Endodermal cell (in vitro differentiated cells): ENCODE data around the gene RS1. TPM values are rescaled to one million over a fixed set of nuclear protein-coding genes. Genes with fewer than 3 reads are reported as not detected.

Experiments used
- DNase-seq: peaks from one replicate; pipeline ENCODE4 v3.0.0-alpha.2; 2017
- H3K27ac ChIP-seq: 2 replicates; pipeline ENCODE4 v1.5.1; 2013; ENCODE audit warnings: mild to moderate bottlenecking, low read depth, low read length, moderate library complexity
- H3K27me3 ChIP-seq: 2 replicates; pipeline ENCODE4 v1.6.1; 2013; ENCODE audit warnings: mild to moderate bottlenecking, low read length, moderate library complexity; ENCODE audit not compliant: insufficient read depth, control insufficient read depth, poor library complexity, severe bottlenecking
- H3K36me3 ChIP-seq: 2 replicates; pipeline ENCODE4 v1.7.0; 2013; ENCODE audit warnings: mild to moderate bottlenecking, low read length, moderate library complexity; ENCODE audit not compliant: control insufficient read depth, insufficient read depth
- H3K4me1 ChIP-seq: one replicate; pipeline ENCODE4 v1.7.0; 2013; ENCODE audit warnings: low read length; ENCODE audit not compliant: control insufficient read depth, insufficient read depth
- H3K4me3 ChIP-seq: 2 replicates; pipeline ENCODE4 v1.5.1; 2013; ENCODE audit warnings: mild to moderate bottlenecking, low read length, moderate library complexity
- H3K9ac ChIP-seq: 2 replicates; pipeline ENCODE4 v1.6.1; 2013; ENCODE audit warnings: mild to moderate bottlenecking, low read length, moderate library complexity; ENCODE audit not compliant: poor library complexity, severe bottlenecking; ENCODE audit errors: extremely low read depth
- H3K9me3 ChIP-seq: 2 replicates; pipeline ENCODE4 v1.6.1; 2013; ENCODE audit warnings: mild to moderate bottlenecking, low read length, moderate library complexity; ENCODE audit not compliant: control insufficient read depth
- H3K27ac Mint-ChIP-seq: 2 replicates; pipeline ENCODE4 v1.8.0; 2020; ENCODE audit warnings: mixed read lengths
- H3K27me3 Mint-ChIP-seq: 2 replicates; pipeline ENCODE4 v1.8.0; 2021; ENCODE audit warnings: mild to moderate bottlenecking, mixed read lengths; ENCODE audit not compliant: insufficient read depth
- H3K36me3 Mint-ChIP-seq: 2 replicates; pipeline ENCODE4 v1.8.0; 2020; ENCODE audit warnings: low read depth, mixed read lengths
- H3K4me1 Mint-ChIP-seq: 2 replicates; pipeline ENCODE4 v1.8.0; 2020; ENCODE audit warnings: mixed read lengths
- H3K4me3 Mint-ChIP-seq: 2 replicates; pipeline ENCODE4 v1.8.0; 2020; ENCODE audit warnings: mild to moderate bottlenecking, moderate library complexity, mixed read lengths
- H3K9me3 Mint-ChIP-seq: 2 replicates; pipeline ENCODE4 v1.8.0; 2020; ENCODE audit warnings: mild to moderate bottlenecking, mixed read lengths
- WGBS, 2 experiments: methylation state at CpG; one replicate each; pipeline versions ENCODE4 v1.1.5 to v1.1.7; 2013; ENCODE audit warnings: missing lambda C conversion rate in 2 of 2, mixed read lengths in 1 of 2; ENCODE audit not compliant: insufficient coverage in 1 of 2, insufficient read length in 1 of 2; 5-methylcytosine and 5-hydroxymethylcytosine counted together
- total RNA-seq, 2 donors: library from RNA; stranded (reverse); fragmentation: NEBNext Ultra II Directional in 1 of 2; extraction: Animal tissue kit (Norgen Biotek cat#: 25700) in 1 of 2; gene quantifications; 2 replicates in 1 of 2; 3 replicates in 1 of 2; pipeline ENCODE4 v1.2.1, GENCODE V29; 2021
- TF ChIP-seq, protein P1 (sequence below): fragments of 200-600 bp; sonication (generic); conservative IDR thresholded peaks from 2 replicates; pipeline ENCODE4 v1.5.0; 2021; ENCODE audit warnings: antibody characterized with exemption, mild to moderate bottlenecking

RS1 gene
- total RNA-seq, 2 donors from 2014 or later = not detected

DNA sequence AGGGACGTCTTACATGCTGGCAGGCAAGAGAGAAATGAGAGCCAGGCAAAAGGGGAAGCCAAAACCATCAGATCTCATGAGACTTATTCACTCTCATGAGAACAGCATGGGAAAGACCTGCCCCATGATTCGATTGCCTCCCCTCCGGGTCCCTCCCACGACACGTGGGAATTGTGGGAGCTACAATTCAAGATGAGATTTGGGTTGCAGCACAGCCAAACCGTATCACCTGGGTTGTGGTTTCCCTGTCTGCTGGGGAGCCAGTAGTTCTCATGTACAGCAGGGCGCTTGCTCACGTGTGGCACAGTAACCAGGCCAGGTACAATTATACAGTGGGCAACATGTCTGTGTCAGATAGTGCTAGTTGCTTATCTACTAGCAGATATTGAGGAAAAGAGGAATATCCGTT lies 11.1 kb upstream of the RS1 start:
- DNase-seq = no peak
- no peak overlapping the region for H3K4me3 ChIP-seq
- TF ChIP-seq, protein P1, sequence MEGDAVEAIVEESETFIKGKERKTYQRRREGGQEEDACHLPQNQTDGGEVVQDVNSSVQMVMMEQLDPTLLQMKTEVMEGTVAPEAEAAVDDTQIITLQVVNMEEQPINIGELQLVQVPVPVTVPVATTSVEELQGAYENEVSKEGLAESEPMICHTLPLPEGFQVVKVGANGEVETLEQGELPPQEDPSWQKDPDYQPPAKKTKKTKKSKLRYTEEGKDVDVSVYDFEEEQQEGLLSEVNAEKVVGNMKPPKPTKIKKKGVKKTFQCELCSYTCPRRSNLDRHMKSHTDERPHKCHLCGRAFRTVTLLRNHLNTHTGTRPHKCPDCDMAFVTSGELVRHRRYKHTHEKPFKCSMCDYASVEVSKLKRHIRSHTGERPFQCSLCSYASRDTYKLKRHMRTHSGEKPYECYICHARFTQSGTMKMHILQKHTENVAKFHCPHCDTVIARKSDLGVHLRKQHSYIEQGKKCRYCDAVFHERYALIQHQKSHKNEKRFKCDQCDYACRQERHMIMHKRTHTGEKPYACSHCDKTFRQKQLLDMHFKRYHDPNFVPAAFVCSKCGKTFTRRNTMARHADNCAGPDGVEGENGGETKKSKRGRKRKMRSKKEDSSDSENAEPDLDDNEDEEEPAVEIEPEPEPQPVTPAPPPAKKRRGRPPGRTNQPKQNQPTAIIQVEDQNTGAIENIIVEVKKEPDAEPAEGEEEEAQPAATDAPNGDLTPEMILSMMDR = no peak
- Mint-ChIP-seq H3K27ac (no peak overlapping the region), H3K36me3 (no peaks in the 10 kb centered on the region), H3K4me1 (no peaks in the 10 kb centered on the region), H3K4me3 (no peak overlapping the region), H3K27me3 (no peaks in the 10 kb centered on the region), H3K9me3 (peaks cover 51% of the 10 kb centered on the region)
- H3K27me3 ChIP-seq = no peaks in the 10 kb centered on the region
- no peaks in the 10 kb centered on the region for H3K4me1 ChIP-seq
- no peaks in the 10 kb centered on the region for H3K36me3 ChIP-seq
- no peaks in the 10 kb centered on the region for H3K9me3 ChIP-seq
- no peak overlapping the region for H3K27ac ChIP-seq
- WGBS, 2 experiments = 91% methylated on average over 8 of the region's 9 CpGs; no CpG with 5 or more reads in 1 of the 2 experiments
- no peak overlapping the region for H3K9ac ChIP-seq

DNA sequence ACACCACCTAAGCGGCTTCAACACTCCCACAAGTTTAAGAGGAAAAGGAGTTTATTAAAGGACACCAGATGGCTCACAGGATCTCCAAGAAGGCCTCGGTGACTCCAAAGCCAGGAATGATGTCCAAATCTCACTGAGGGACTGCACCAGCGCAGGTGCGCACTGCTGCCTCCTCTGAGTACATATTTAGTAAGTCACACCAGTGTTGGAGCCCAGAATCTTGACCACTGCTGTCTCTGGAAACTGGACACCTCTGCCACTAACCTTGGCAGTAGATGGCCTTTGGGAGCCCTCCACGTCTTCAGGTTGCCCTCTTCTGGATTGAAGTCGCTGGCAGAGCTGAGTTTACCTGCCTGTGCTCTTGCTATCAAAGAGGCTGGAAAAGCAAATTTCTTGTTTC lies 10.1 kb upstream of the RS1 start:
- Mint-ChIP-seq H3K4me1 (peaks cover 2% of the 10 kb centered on the region), H3K27me3 (no peaks in the 10 kb centered on the region), H3K36me3 (no peaks in the 10 kb centered on the region), H3K9me3 (peaks cover 52% of the 10 kb centered on the region), H3K4me3 (no peak overlapping the region), H3K27ac (no peak overlapping the region)
- DNase-seq = no peak
- Histone ChIP-seq H3K27ac (no peak overlapping the region), H3K9me3 (no peaks in the 10 kb centered on the region), H3K27me3 (no peaks in the 10 kb centered on the region), H3K4me3 (no peak overlapping the region), H3K4me1 (no peaks in the 10 kb centered on the region), H3K36me3 (no peaks in the 10 kb centered on the region), H3K9ac (no peak overlapping the region)
- TF ChIP-seq, protein P1 = no peak
- 88 to 95% methylated on average over 2 to 6 of the region's 6 CpGs for WGBS, 2 experiments

DNA sequence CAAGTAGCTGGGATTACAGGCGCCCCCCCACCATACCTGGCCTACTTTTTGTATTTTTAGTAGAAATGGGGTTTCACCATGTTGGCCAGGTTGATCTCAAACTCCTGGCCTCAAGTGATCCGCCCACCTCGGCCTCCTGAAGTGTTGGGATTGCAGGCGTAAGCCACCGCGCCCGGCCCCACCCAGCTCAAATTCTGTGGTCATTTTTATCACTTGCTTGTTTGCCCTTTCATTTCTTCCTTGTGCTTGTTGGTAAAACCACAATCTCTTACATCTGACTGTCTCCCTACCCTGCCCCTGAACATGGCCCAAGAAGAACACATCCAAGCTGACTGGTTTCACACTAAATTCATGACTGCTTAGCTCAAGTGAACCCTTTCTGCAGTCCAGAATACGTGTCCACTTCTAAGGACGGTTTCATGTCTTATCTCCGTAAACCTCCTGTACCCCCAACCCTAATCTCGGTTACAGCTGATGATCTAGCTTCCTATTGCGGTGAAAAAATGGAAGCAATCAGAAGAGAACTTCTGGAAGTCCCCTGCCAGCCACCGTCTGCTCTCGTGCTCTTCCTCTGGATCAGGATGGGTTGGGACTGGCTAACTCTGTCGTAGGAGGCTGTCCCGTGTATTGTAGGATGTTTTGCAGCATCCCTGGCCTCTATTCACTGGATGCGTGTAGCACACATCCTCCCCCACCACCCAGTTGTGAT lies 5.4 kb upstream of the RS1 start:
- H3K36me3 Mint-ChIP-seq = no peaks in the 10 kb centered on the region
- DNase-seq = no peak
- H3K9ac ChIP-seq = no peak overlapping the region
- H3K4me3 ChIP-seq = no peak overlapping the region
- no peaks in the 10 kb centered on the region for H3K36me3 ChIP-seq
- no peaks in the 10 kb centered on the region for H3K27me3 Mint-ChIP-seq
- H3K4me1 ChIP-seq = no peaks in the 10 kb centered on the region
- no peak overlapping the region for H3K27ac Mint-ChIP-seq
- no peaks in the 10 kb centered on the region for H3K27me3 ChIP-seq
- peaks cover 3% of the 10 kb centered on the region for H3K4me1 Mint-ChIP-seq
- 91 to 98% methylated on average over 7 to 15 of the region's 17 CpGs for WGBS, 2 experiments
- H3K9me3 Mint-ChIP-seq = peaks cover 45% of the 10 kb centered on the region
- H3K4me3 Mint-ChIP-seq = no peak overlapping the region
- no peaks in the 10 kb centered on the region for H3K9me3 ChIP-seq
- H3K27ac ChIP-seq = no peak overlapping the region
- TF ChIP-seq, protein P1 = no peak
